ENCODE data around the gene XPR1.

XPR1 gene

GRCh38 chr1:180881806-180882509 lies 250.1 kb downstream of the XPR1 start:
- Mint-ChIP-seq H3K4me1 (ENCODE audit: low read depth) (peaks cover 2% of the 10 kb centered on the region), H3K36me3 (ENCODE audit: low read depth) (peaks cover 3% of the 10 kb centered on the region), H3K27ac (no peak overlapping the region), H3K4me3 (no peak overlapping the region), H3K9me3 (no peaks in the 10 kb centered on the region), H3K27me3 (ENCODE audit: low read depth) (no peaks in the 10 kb centered on the region)
- DNase-seq (ENCODE audit: low spot score), result no peak

- no peak overlapping the region for H3K27ac Mint-ChIP-seq
- H3K4me3 Mint-ChIP-seq, result no peak overlapping the region
- no peaks in the 10 kb centered on the region for H3K27me3 Mint-ChIP-seq (ENCODE audit: low read depth)
- DNase-seq (ENCODE audit: low spot score), result no peak
- peaks cover 3% of the 10 kb centered on the region for H3K36me3 Mint-ChIP-seq (ENCODE audit: low read depth)
- H3K9me3 Mint-ChIP-seq, result no peaks in the 10 kb centered on the region
- H3K4me1 Mint-ChIP-seq (ENCODE audit: low read depth), result peaks cover 2% of the 10 kb centered on the region
Measured at GRCh38 chr1:180884588-180885300, 252.9 kb downstream of the XPR1 start.

DNA sequence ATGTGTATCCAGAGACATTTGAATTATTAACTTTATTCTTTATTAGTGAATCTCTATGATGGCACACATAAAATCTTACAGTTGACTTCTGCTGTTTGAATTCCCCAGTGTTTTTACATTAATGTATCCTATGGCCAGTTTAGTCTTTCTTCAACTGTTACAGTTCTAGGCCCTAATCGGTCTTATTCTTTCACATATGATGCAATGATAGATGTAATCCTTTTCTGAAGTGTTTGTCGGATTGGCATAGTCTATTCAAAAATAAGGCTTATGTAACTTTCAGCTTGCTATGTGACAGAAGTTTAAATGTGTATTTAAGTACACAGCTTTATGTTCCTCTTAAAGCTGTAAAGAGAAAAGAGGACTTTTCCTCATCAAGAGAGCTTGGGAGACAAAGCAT lies 254.5 kb downstream of the XPR1 start:
- Mint-ChIP-seq H3K4me3 (no peak overlapping the region), H3K9me3 (no peaks in the 10 kb centered on the region), H3K36me3 (ENCODE audit: low read depth) (peaks cover 3% of the 10 kb centered on the region), H3K4me1 (ENCODE audit: low read depth) (peaks cover 2% of the 10 kb centered on the region), H3K27ac (no peak overlapping the region), H3K27me3 (ENCODE audit: low read depth) (no peaks in the 10 kb centered on the region)
- no peak for DNase-seq (ENCODE audit: low spot score)

DNA sequence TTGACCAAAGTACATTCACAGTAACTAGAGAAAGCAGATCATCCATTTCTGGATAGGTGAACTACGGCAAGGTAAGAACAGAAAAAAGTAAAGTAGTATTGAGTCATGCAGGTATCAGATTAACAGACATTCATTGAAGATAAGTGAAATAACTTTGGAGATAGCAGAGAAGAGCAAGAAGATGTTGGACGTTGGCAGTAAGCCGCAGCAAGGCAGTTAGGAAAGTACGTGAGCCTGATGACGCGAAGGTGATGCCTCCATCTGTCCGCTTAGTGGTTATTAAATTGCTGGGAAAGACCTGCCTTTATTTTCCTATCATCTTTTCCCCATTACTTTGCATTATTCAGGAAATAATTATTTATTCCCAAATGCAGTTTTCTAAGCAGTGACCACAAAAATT lies 256.0 kb downstream of the XPR1 start:
- H3K27me3 Mint-ChIP-seq (ENCODE audit: low read depth), result no peaks in the 10 kb centered on the region
- peaks cover 3% of the 10 kb centered on the region for H3K36me3 Mint-ChIP-seq (ENCODE audit: low read depth)
- peaks cover 2% of the 10 kb centered on the region for H3K4me1 Mint-ChIP-seq (ENCODE audit: low read depth)
- no peak overlapping the region for H3K4me3 Mint-ChIP-seq
- DNase-seq (ENCODE audit: low spot score), result no peak
- H3K27ac Mint-ChIP-seq, result no peak overlapping the region
- no peaks in the 10 kb centered on the region for H3K9me3 Mint-ChIP-seq

DNA sequence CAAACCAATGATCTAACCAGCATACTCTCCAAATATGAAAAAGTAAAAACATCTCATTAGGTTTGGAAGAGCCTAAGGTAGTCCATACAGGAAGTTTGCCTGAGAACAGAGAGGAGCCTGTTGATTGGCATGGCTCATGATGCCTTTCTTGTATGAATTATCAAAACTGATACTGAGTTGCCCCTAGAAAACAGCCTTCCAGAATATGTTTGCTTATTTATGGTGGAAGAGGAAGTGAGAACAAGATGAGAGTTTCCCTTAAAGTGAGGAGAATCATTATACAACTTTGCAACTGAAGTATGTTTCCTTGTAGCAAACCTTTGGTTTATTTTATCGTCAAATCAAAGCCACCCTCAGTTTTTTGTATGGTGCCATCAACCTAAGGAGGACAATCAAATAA lies 257.0 kb downstream of the XPR1 start:
- no peak for DNase-seq (ENCODE audit: low spot score)
- Mint-ChIP-seq H3K4me3 (no peak overlapping the region), H3K4me1 (ENCODE audit: low read depth) (peaks cover 8% of the 10 kb centered on the region), H3K27ac (no peak overlapping the region), H3K9me3 (no peaks in the 10 kb centered on the region), H3K27me3 (ENCODE audit: low read depth) (no peaks in the 10 kb centered on the region), H3K36me3 (ENCODE audit: low read depth) (no peaks in the 10 kb centered on the region)

GRCh38 chr1:180889325-180889724 lies 257.5 kb downstream of the XPR1 start:
- no peaks in the 10 kb centered on the region for H3K36me3 Mint-ChIP-seq (ENCODE audit: low read depth)
- peaks cover 8% of the 10 kb centered on the region for H3K4me1 Mint-ChIP-seq (ENCODE audit: low read depth)
- no peaks in the 10 kb centered on the region for H3K9me3 Mint-ChIP-seq
- no peaks in the 10 kb centered on the region for H3K27me3 Mint-ChIP-seq (ENCODE audit: low read depth)
- H3K4me3 Mint-ChIP-seq, result no peak overlapping the region
- no peak for DNase-seq (ENCODE audit: low spot score)
- H3K27ac Mint-ChIP-seq, result no peak overlapping the region

GRCh38 chr1:180892272-180892671 lies 260.4 kb downstream of the XPR1 start:
- Mint-ChIP-seq H3K9me3 (no peaks in the 10 kb centered on the region), H3K27me3 (ENCODE audit: low read depth) (peaks cover 3% of the 10 kb centered on the region), H3K36me3 (ENCODE audit: low read depth) (no peaks in the 10 kb centered on the region), H3K4me1 (ENCODE audit: low read depth) (peaks cover 8% of the 10 kb centered on the region), H3K27ac (no peak overlapping the region), H3K4me3 (no peak overlapping the region)
- peak; percentile 2 for DNase-seq (ENCODE audit: low spot score)

DNA sequence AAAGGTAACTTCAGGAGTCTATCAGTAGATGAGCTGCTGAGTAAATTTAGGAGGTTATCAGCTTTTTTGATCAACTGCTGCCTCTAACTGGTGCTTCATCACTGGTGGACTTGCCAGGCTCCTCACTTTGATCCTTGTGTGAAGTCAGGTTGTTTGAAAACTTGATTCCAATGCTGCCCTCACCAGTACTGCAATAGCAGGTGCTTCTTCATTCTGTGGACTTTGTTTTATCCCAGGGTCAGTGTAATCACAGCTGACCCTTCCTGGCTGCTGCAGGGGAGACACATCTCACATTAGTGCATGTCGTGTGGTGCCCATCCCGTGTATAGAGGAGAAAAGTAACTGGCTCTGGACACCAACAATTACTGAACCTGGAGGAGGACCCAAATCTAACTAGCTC lies 260.9 kb downstream of the XPR1 start:
- Mint-ChIP-seq H3K36me3 (ENCODE audit: low read depth) (no peaks in the 10 kb centered on the region), H3K9me3 (no peaks in the 10 kb centered on the region), H3K27me3 (ENCODE audit: low read depth) (peaks cover 3% of the 10 kb centered on the region), H3K4me1 (ENCODE audit: low read depth) (peaks cover 8% of the 10 kb centered on the region), H3K4me3 (no peak overlapping the region), H3K27ac (no peak overlapping the region)
- DNase-seq (ENCODE audit: low spot score), result no peak

DNA sequence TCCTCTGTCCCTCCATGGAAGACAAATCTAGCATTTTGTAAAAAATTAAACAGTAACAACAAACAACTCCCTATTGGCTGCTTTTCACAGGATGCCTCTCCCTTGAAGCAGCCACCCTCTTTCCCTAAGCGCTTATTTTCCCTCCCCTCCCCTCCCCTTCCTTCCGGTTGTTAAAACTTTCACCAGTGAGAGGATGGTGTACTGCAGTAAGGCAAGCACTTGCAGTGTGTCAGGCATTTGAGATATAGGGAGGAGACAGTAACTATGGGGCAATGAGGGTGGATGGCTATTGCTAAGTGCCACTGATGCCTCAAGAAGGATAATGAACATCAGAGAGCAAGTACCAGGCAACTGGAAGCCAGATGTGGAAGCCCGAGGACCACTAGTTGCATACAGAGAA lies 261.8 kb downstream of the XPR1 start:
- Mint-ChIP-seq H3K27ac (no peak overlapping the region), H3K36me3 (ENCODE audit: low read depth) (no peaks in the 10 kb centered on the region), H3K9me3 (no peaks in the 10 kb centered on the region), H3K4me3 (no peak overlapping the region), H3K27me3 (ENCODE audit: low read depth) (peaks cover 3% of the 10 kb centered on the region), H3K4me1 (ENCODE audit: low read depth) (peaks cover 8% of the 10 kb centered on the region)
- no peak for DNase-seq (ENCODE audit: low spot score)

DNA sequence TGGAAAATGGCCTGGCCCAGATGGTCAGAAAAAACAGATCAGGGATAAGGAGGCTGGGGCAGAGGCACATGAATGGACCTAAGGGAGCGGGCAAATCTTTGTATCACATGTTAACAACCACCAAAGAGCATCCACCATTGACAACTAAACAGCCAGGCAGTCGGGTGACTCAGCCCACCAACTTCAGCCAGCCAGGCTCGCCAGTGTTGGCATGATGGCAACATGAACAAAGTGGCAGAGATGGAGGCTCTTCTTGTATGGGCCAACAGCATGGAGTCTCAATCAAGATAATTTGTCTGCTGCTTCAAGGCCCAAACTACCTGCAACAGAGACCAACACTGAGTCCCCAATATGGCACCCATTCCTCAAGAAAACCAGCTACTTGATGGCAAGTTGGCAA lies 264.3 kb downstream of the XPR1 start:
- Mint-ChIP-seq H3K27me3 (ENCODE audit: low read depth) (peaks cover 3% of the 10 kb centered on the region), H3K4me3 (no peak overlapping the region), H3K4me1 (ENCODE audit: low read depth) (peaks cover 8% of the 10 kb centered on the region), H3K36me3 (ENCODE audit: low read depth) (no peaks in the 10 kb centered on the region), H3K27ac (no peak overlapping the region), H3K9me3 (no peaks in the 10 kb centered on the region)
- DNase-seq (ENCODE audit: low spot score), result no peak

DNA sequence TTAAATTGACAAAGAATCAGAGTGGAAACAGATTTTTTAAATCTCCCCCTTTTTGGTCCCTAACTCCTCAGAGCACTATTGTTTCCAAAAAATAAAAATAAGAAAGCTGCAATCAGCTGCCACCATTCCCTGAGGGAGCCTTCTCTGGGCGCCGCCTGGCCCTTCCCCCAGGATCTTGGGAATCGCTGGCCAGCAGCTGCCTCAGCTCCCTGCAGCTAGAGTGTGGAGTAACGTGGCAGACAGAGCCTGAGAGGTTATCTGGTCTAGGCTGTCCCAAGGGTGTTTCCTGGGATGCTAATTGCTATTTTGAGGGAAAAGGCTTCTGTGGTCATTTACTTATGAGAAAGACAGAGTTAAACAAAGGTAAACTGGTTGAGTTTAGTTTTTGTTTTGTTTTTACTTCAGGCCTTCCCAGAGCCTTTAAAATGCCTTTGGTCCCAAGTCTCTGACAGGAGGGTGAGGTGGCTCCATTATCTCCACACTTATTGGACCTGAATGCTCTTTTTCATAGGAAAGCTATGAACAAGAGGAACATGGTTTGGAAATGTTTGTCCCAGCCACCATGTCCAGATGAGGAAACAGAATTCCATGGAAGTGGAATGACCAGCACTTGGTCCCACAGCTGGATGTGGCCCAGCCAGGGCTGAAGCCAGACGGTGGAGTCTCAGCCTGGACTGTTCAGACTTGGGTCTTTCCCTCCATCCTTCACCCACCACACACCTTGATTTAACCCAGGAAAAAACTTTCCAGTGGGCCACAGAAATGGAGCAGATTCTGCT lies 266.8 kb downstream of the XPR1 start:
- Mint-ChIP-seq H3K27me3 (ENCODE audit: low read depth) (peaks cover 9% of the 10 kb centered on the region), H3K9me3 (no peaks in the 10 kb centered on the region), H3K4me1 (ENCODE audit: low read depth) (peaks cover 3% of the 10 kb centered on the region), H3K4me3 (no peak overlapping the region), H3K36me3 (ENCODE audit: low read depth) (no peaks in the 10 kb centered on the region), H3K27ac (no peak overlapping the region)
- no peak for DNase-seq (ENCODE audit: low spot score)

- no peaks in the 10 kb centered on the region for H3K4me1 Mint-ChIP-seq (ENCODE audit: low read depth)
- no peak overlapping the region for H3K4me3 Mint-ChIP-seq
- H3K9me3 Mint-ChIP-seq, result no peaks in the 10 kb centered on the region
- H3K27ac Mint-ChIP-seq, result no peak overlapping the region
- no peak for DNase-seq (ENCODE audit: low spot score)
- H3K27me3 Mint-ChIP-seq (ENCODE audit: low read depth), result peaks cover 9% of the 10 kb centered on the region
- H3K36me3 Mint-ChIP-seq (ENCODE audit: low read depth), result no peaks in the 10 kb centered on the region
Measured at GRCh38 chr1:180899262-180899661, 267.4 kb downstream of the XPR1 start.

DNA sequence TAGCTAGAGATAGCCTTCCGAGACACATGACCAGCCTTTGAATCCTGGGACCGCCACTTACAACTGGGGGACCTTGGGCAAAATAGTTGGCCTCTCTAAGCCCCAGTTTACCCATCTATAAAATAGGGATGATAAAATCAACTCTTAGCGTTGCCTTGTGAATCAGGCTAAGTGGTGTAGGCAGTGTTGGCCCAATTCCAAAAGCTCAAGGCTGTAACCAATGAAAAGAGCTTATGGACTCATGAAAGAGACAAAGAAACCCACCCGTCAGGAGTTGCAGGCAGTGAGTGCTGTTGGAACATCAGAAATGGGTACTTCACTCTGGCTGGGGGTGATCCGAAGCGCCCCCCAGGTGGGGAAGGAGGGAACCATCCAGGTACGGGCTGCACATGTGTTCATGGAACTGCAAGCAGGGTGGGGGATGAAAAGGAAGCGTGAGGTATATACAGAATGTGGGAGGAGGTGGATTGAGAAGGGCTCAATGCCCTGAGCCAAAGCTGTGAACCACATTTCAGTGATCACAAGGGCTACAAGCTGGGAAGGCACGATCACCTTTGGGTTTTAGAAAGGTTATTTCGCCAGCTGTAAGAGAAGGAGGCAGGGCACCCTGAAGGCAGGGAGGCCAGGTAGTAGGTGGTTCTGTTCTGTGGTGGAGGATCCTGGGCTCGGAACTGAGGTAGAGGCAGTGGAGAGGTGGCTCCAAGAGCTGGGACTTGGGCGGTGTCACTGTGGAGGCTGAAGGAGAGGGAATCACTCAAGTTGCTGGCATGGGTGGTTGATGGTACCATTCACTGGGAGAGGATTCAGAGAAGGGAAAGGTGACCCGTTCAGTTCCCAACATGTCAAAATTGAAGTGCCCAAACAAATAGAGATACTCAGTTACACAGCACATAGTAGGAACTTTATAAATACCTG lies 269.5 kb downstream of the XPR1 start:
- no peaks in the 10 kb centered on the region for H3K9me3 Mint-ChIP-seq
- no peak for DNase-seq (ENCODE audit: low spot score)
- no peaks in the 10 kb centered on the region for H3K4me1 Mint-ChIP-seq (ENCODE audit: low read depth)
- H3K36me3 Mint-ChIP-seq (ENCODE audit: low read depth), result no peaks in the 10 kb centered on the region
- no peak overlapping the region for H3K4me3 Mint-ChIP-seq
- peaks cover 6% of the 10 kb centered on the region for H3K27me3 Mint-ChIP-seq (ENCODE audit: low read depth)
- H3K27ac Mint-ChIP-seq, result no peak overlapping the region
